ENCODE measurements around the gene CDCA7L.
A peak's percentile ranks its signal among the peaks of the same experiment; 100 is the strongest.
"Not testable (repeated sequence)": the region's sequence is repeated elsewhere in the genome, so short reads cannot be mapped to it uniquely, and the experiment has no call there.

Gene CDCA7L

GRCh38 chr7:21933293-21933692 is 12.4 kb downstream of the CDCA7L start:
- TF ChIP-seq ZNF580 (tag by site-specific recombination; IDR thresholded peaks at IDR 0.05), result peak; percentile 59; the same call in 1 of the 2 replicates
- peak; percentile 89 for TF ChIP-seq ZNF146 (tag by site-specific recombination; IDR thresholded peaks at IDR 0.05)
- CTCF ChIA-PET, result interaction anchor here (0.6 kb wide), 1 partner anchor 430 kb away, joined by 3 read pairs; no protein-coding TSS in a partner anchor
- H3K27ac ChIP-seq (ENCODE audit: extremely low read depth, low read depth, low read length); H3K4me3 ChIP-seq (ENCODE audit: low read depth, low read length); H3K4me1 ChIP-seq (ENCODE audit: control insufficient read depth, insufficient read depth, low read length); POLR2A ChIA-PET; H3K9me3 ChIP-seq (ENCODE audit: control insufficient read depth, insufficient read depth, low read depth, low read length): not testable (repeated sequence)
- peaks cover 7 to 10% of the 10 kb centered on the region in 2 experiments for H3K36me3 ChIP-seq (ENCODE audit: control insufficient read depth in 2 of 2, insufficient read depth in 1 of 2, low read length in 2 of 2)

DNA sequence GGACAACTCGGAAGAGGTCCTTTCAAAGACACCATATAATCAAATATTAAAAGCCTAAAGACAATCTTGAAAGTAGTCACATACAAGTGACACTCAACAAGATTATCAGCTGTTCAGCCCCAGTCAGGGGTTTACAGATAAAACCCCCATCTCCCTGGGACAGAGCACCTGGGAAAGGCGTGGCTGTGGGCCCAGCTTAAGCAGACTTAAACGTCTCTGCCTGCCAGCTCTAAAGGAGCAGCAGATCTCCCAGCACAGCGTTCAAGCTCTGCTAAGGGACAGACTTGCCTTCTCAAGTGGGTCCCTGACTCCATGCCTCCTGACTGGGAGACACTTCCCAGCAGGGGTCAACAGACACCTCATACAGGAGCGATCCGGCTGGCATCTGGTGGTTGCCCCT is 18.0 kb downstream of the CDCA7L start:
- Histone ChIP-seq H3K4me3 (ENCODE audit: low read depth, low read length) (no peak overlapping the region), H3K27ac (ENCODE audit: extremely low read depth, low read depth, low read length) (no peak overlapping the region), H3K9me3 (ENCODE audit: control insufficient read depth, insufficient read depth, low read depth, low read length) (no peaks in the 10 kb centered on the region), H3K36me3 (ENCODE audit: control insufficient read depth in 2 of 2, insufficient read depth in 1 of 2, low read length in 2 of 2) (no peaks in the 10 kb centered on the region), H3K4me1 (ENCODE audit: control insufficient read depth, insufficient read depth, low read length) (peaks cover 18% of the 10 kb centered on the region)
- ChIA-PET CTCF (no interaction called here), POLR2A (no interaction called here)
- TF ChIP-seq ZNF776 (tag by site-specific recombination; IDR thresholded peaks at IDR 0.05; ENCODE audit: borderline replicate concordance) (no peak), ZNF23 (tag by site-specific recombination; IDR thresholded peaks at IDR 0.05; ENCODE audit: borderline replicate concordance) (no peak), ZNF335 (tag by site-specific recombination; conservative IDR thresholded peaks at IDR 0.05) (no peak), ZNF521 (tag by site-specific recombination; IDR thresholded peaks at IDR 0.05) (no peak), ZNF701 (tag by site-specific recombination; IDR thresholded peaks at IDR 0.05) (no peak), KLF7 (tag by site-specific recombination; IDR thresholded peaks at IDR 0.05; ENCODE audit: borderline replicate concordance) (no peak), ZBTB49 (tag by site-specific recombination; IDR thresholded peaks at IDR 0.05; ENCODE audit: low read depth) (no peak), ZNF146 (tag by site-specific recombination; IDR thresholded peaks at IDR 0.05) (no peak), ZNF580 (tag by site-specific recombination; IDR thresholded peaks at IDR 0.05) (no peak), ZNF10 (tag by site-specific recombination; IDR thresholded peaks at IDR 0.05) (no peak), ZNF426 (tag by site-specific recombination; IDR thresholded peaks at IDR 0.05) (no peak), ZNF302 (tag by site-specific recombination; IDR thresholded peaks at IDR 0.05; ENCODE audit: low read depth) (no peak), ZNF549 (tag by site-specific recombination; IDR thresholded peaks at IDR 0.05) (no peak)
- TF ChIP-seq, protein P1, sequence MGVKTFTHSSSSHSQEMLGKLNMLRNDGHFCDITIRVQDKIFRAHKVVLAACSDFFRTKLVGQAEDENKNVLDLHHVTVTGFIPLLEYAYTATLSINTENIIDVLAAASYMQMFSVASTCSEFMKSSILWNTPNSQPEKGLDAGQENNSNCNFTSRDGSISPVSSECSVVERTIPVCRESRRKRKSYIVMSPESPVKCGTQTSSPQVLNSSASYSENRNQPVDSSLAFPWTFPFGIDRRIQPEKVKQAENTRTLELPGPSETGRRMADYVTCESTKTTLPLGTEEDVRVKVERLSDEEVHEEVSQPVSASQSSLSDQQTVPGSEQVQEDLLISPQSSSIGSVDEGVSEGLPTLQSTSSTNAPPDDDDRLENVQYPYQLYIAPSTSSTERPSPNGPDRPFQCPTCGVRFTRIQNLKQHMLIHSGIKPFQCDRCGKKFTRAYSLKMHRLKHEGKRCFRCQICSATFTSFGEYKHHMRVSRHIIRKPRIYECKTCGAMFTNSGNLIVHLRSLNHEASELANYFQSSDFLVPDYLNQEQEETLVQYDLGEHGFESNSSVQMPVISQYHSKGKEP (tag by site-specific recombination; IDR thresholded peaks at IDR 0.05), result no peak

DNA sequence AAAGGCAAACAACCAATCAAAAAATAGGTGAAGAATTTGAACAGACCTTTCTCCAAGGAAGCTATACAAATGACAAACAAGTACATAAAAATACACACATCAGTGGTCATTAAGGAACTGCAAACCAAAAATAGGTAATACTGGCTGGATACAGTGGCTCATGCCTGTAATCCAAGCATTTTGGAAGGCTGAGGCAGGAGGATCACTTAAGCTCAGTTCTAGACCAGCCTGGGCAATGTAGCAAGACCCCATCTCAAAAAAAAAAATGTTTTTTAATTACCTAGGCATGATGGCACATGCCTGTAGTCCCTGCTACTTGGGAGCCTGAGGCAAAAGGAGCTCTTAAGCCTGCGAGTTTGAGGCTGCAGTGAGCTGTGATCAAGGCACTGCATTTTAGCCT is 19.3 kb downstream of the CDCA7L start:
- TF ChIP-seq ZNF121 (tag by site-specific recombination; IDR thresholded peaks at IDR 0.05) (peak; percentile 63; the same call in 1 of the 2 replicates), ZBTB7A (tag by site-specific recombination; IDR thresholded peaks at IDR 0.05; ENCODE audit: low read depth) (no peak)
- POLR2A ChIA-PET, result no interaction called here
- Histone ChIP-seq H3K27ac (ENCODE audit: extremely low read depth, low read depth, low read length) (no peak overlapping the region), H3K4me1 (ENCODE audit: control insufficient read depth, insufficient read depth, low read length) (peaks cover 18% of the 10 kb centered on the region), H3K9me3 (ENCODE audit: control insufficient read depth, insufficient read depth, low read depth, low read length) (no peaks in the 10 kb centered on the region), H3K4me3 (ENCODE audit: low read depth, low read length) (no peak overlapping the region), H3K36me3 (ENCODE audit: control insufficient read depth in 2 of 2, insufficient read depth in 1 of 2, low read length in 2 of 2) (no peaks in the 10 kb centered on the region)
- CTCF ChIA-PET, result interaction anchor here (0.6 kb wide), 2 partner anchors 18 to 37 kb away, joined by 3 read pairs; no protein-coding TSS in a partner anchor
